Measurements from ENCODE around the gene FMO1. TPM values are rescaled to one million over a fixed set of nuclear protein-coding genes. Genes with fewer than 3 reads are reported as not detected.

Gene FMO1
- total and polyA plus RNA-seq, 2 of the 8 experiments (the other 6 are each of a cell fraction or from before 2014, with no cell fraction given), result 0.11 TPM; not detected in 1

DNA sequence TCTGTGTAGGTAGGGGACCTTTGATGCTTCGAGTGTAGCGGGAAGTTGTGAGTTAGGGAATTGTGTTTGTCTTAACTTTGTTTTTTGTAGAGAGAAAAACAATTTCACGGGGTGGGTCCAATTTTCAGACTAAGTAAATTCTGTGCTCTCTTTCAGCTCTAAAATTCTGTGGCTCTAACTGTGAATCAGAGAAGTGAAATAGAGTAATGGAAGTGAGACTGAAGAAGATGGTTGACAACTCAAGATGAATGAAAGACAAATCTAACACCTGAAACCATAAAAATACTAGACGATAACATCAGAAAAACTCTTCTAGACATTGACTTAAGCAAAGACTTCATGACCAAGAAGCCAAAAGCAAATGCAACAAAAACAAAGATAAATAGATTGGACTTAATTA is 4.4 kb upstream of the FMO1 start:
- no peak overlapping the region for H4K8ac ChIP-seq (ENCODE audit: extremely low read depth, insufficient read depth, low read length)
- no peak overlapping the region for H2BK120ac ChIP-seq (replicated peaks; ENCODE audit: low read depth, low read length)
- no peaks in the 10 kb centered on the region for H3K23me2 ChIP-seq (ENCODE audit: low read depth, low read length)
- H2BK12ac ChIP-seq (ENCODE audit: low read depth, low read length), result no peak overlapping the region
- H4K20me1 ChIP-seq (replicated peaks in 1 of 2; ENCODE audit: control insufficient read depth in 1 of 2, insufficient read depth in 2 of 2, low read length in 2 of 2), result no peaks in the 10 kb centered on the region
- H3K4me1 ChIP-seq (replicated peaks in 1 of 4; ENCODE audit: control insufficient read depth in 3 of 4, insufficient read depth in 4 of 4, low read length in 3 of 4), result no peaks in the 10 kb centered on the region
- no peak overlapping the region for H3K23ac ChIP-seq (ENCODE audit: insufficient read length)
- no peak overlapping the region for H2BK5ac ChIP-seq (ENCODE audit: low read depth, low read length)
- no peaks in the 10 kb centered on the region; a peak in 1 of 7 replicates for H3K27me3 ChIP-seq (replicated peaks in 1 of 4; ENCODE audit: control insufficient read depth in 3 of 4, extremely low read depth in 1 of 4, insufficient read depth in 3 of 4, low read length in 3 of 4)
- H2AK5ac ChIP-seq (ENCODE audit: low read depth, low read length), result no peak overlapping the region
- H2BK15ac ChIP-seq (ENCODE audit: low read length), result no peak overlapping the region
- H3K4me3 ChIP-seq (ENCODE audit: extremely low read depth in 1 of 4, insufficient read depth in 2 of 4, low read depth in 3 of 4, low read length in 4 of 4), result no peak overlapping the region
- no peaks in the 10 kb centered on the region for H3K79me1 ChIP-seq (ENCODE audit: low read depth, low read length)
- no peak overlapping the region for H3K9ac ChIP-seq (replicated peaks in 1 of 4; ENCODE audit: extremely low read depth in 1 of 4, low read depth in 3 of 4, low read length in 3 of 4)
- CTCF ChIA-PET (ENCODE audit: partially characterized antibody), result interaction anchor here (1.0 to 5.5 kb wide), 9 partner anchors 8 to 277 kb away, joined by 3 to 56 read pairs (median 6); partner anchors contain the start of gene FMO4
- no peak overlapping the region for H3K14ac ChIP-seq (ENCODE audit: insufficient read length)
- no peak overlapping the region for H3K56ac ChIP-seq (replicated peaks; ENCODE audit: insufficient read length, low read depth, low read length)
- no peak overlapping the region for H4K91ac ChIP-seq (replicated peaks; ENCODE audit: insufficient read length, low read length)
- H2BK20ac ChIP-seq (ENCODE audit: low read length), result no peak overlapping the region
- no peaks in the 10 kb centered on the region for H3K9me3 ChIP-seq (ENCODE audit: insufficient read depth in 2 of 2, low read depth in 1 of 2, low read length in 1 of 2)
- DNase-seq (ENCODE audit: low read depth in 1 of 2, low spot score in 2 of 2), result no peak
- WGBS, 2 experiments (ENCODE audit: extremely low coverage in 1 of 2, insufficient coverage in 1 of 2, insufficient read length in 1 of 2, insufficient replicate concordance in 2 of 2, low coverage in 1 of 2, low lambda C conversion rate in 2 of 2, missing lambda C conversion rate in 1 of 2), result 91 to 100% methylated on average over 1 to 4 of the region's 4 CpGs
- no peak overlapping the region for H3K4me2 ChIP-seq (ENCODE audit: insufficient read depth in 1 of 2, low read depth in 2 of 2, low read length in 2 of 2)
- H3K36me3 ChIP-seq (ENCODE audit: control insufficient read depth in 2 of 4, insufficient read depth in 4 of 4, low read length in 3 of 4), result no peaks in the 10 kb centered on the region
- H3K18ac ChIP-seq (ENCODE audit: extremely low read depth, low read length), result no peak overlapping the region
- H3K79me2 ChIP-seq (ENCODE audit: control insufficient read depth in 1 of 2, insufficient read depth in 2 of 2, low read length in 2 of 2), result no peaks in the 10 kb centered on the region
- H3K27ac ChIP-seq (ENCODE audit: low read depth, low read length), result no peak overlapping the region
- FAIRE-seq, result no peak
- H3K4ac ChIP-seq (replicated peaks; ENCODE audit: insufficient read length, low read depth, low read length), result no peak overlapping the region
- H4K5ac ChIP-seq (ENCODE audit: insufficient read length, low read depth, low read length), result no peak overlapping the region
- POLR2A ChIA-PET (ENCODE audit: partially characterized antibody), result no interaction called here
- no peak overlapping the region for H2AFZ ChIP-seq (ENCODE audit: low read length)

All from H1 (cell line).